Measurements from ENCODE around the gene TMEM81. TPM values are rescaled to one million over a fixed set of nuclear protein-coding genes. Genes with fewer than 3 reads are reported as not detected.

TMEM81 gene
- total and polyA plus RNA-seq, 11 donors = 1.3 to 3.8 (median 2.4) TPM

GRCh38 chr1:205074513-205074912, 9.7 kb downstream of the TMEM81 start:
- WGBS, 4 donors = 90 to 96% (median 92%) methylated on average over 7 of the region's 7 CpGs
- intact Hi-C loops (cut with DNase I) = no loop called here
- TF ChIP-seq POLR2A (IDR thresholded peaks at IDR 0.05) (no peak), CTCF (IDR thresholded peaks at IDR 0.05) (no peak)
- Histone ChIP-seq H3K27me3 (no peaks in the 10 kb centered on the region), H3K9me3 (no peaks in the 10 kb centered on the region), H3K36me3 (no peaks in the 10 kb centered on the region), H3K4me1 (peaks cover 0 to 16% (median 2%) of the 10 kb centered on the region in 12 donors), H3K27ac (no peak overlapping the region), H3K4me3 (no peak overlapping the region)
- DNase-seq (no peak), ATAC-seq (no peak)

GRCh38 chr1:205074084-205074483, 10.2 kb downstream of the TMEM81 start:
- no peaks in the 10 kb centered on the region for H3K27me3 ChIP-seq
- H3K4me3 ChIP-seq = no peak overlapping the region
- H3K27ac ChIP-seq = no peak overlapping the region
- WGBS, 4 donors = 92 to 97% (median 93%) methylated on average over 10 to 11 of the region's 11 CpGs
- no peak for TF ChIP-seq CTCF (IDR thresholded peaks at IDR 0.05)
- TF ChIP-seq POLR2A (IDR thresholded peaks at IDR 0.05) = no peak
- ATAC-seq (no peak), DNase-seq (no peak)
- intact Hi-C loops (cut with DNase I) = no loop called here
- H3K4me1 ChIP-seq = peaks cover 0 to 16% (median 2%) of the 10 kb centered on the region in 12 donors
- no peaks in the 10 kb centered on the region for H3K36me3 ChIP-seq
- no peaks in the 10 kb centered on the region for H3K9me3 ChIP-seq

GRCh38 chr1:205073511-205073910, 10.7 kb downstream of the TMEM81 start:
- 85 to 92% (median 90%) methylated on average over 7 to 12 of the region's 12 CpGs for WGBS, 4 donors
- TF ChIP-seq CTCF (IDR thresholded peaks at IDR 0.05) = no peak
- TF ChIP-seq POLR2A (IDR thresholded peaks at IDR 0.05) = no peak
- ATAC-seq = no peak
- Histone ChIP-seq H3K9me3 (no peaks in the 10 kb centered on the region), H3K4me3 (no peak overlapping the region), H3K36me3 (no peaks in the 10 kb centered on the region), H3K4me1 (peaks cover 0 to 19% (median 2%) of the 10 kb centered on the region in 12 donors), H3K27ac (no peak overlapping the region), H3K27me3 (no peaks in the 10 kb centered on the region)
- intact Hi-C loops (cut with DNase I) = no loop called here
- DNase-seq = no peak

- intact Hi-C loops (cut with DNase I) = no loop called here
- Histone ChIP-seq H3K4me1 (peaks cover 0 to 20% (median 2%) of the 10 kb centered on the region in 12 donors), H3K27me3 (no peaks in the 10 kb centered on the region), H3K27ac (no peak overlapping the region), H3K36me3 (no peaks in the 10 kb centered on the region), H3K9me3 (no peaks in the 10 kb centered on the region), H3K4me3 (no peak overlapping the region)
- WGBS, 4 donors = 79 to 85% (median 83%) methylated on average over 8 of the region's 8 CpGs
- DNase-seq (no peak), ATAC-seq (no peak)
- TF ChIP-seq POLR2A (IDR thresholded peaks at IDR 0.05) (no peak), CTCF (IDR thresholded peaks at IDR 0.05) (no peak)
Observed at GRCh38 chr1:205072881-205073280, 11.4 kb downstream of the TMEM81 start.

Data from heart left ventricle (tissue), 16 donors.